Breast epithelium (tissue), 4 donors: Measurements from ENCODE around the gene GNG5. TPM values are rescaled to one million over a fixed set of nuclear protein-coding genes. Genes with fewer than 3 reads are reported as not detected.

ENCODE experiments used
- DNase-seq, 2 donors: peaks; one replicate each; pipeline ENCODE4 v3.0.0-alpha.2; 2019; ENCODE audit warnings: low spot score in 2 of 2
- H3K27ac ChIP-seq, 2 donors: fragments of 200-600 bp; sonication (generic) in 1 of 2; one replicate each; pipeline ENCODE4 v1.5.1; 2016 to 2019; ENCODE audit warnings: mild to moderate bottlenecking in 1 of 2
- H3K27me3 ChIP-seq, 2 donors: fragments of 200-600 bp; sonication (generic) in 1 of 2; one replicate each; pipeline versions ENCODE4 v1.5.1 to v1.6.0; 2017 to 2019; ENCODE audit warnings: control low read depth in 1 of 2, mild to moderate bottlenecking in 1 of 2
- H3K36me3 ChIP-seq: fragments of 200-600 bp; one replicate; pipeline ENCODE4 v1.5.1; 2019
- H3K4me1 ChIP-seq, 2 donors: fragments of 200-600 bp; sonication (generic); one replicate each; pipeline ENCODE4 v1.5.1; 2016 to 2019; ENCODE audit warnings: control low read depth in 1 of 2
- H3K4me3 ChIP-seq, 3 donors: fragments of 200-600 bp; sonication (generic); 1 replicate in 2 of 3; 2 replicates in 1 of 3; pipeline ENCODE4 v1.5.1; 2016 to 2019; ENCODE audit warnings: mild to moderate bottlenecking in 3 of 3, moderate library complexity in 2 of 3
- H3K9me3 ChIP-seq, 2 donors: fragments of 200-600 bp; sonication (generic) in 1 of 2; one replicate each; pipeline ENCODE4 v1.5.1; 2016 to 2019; ENCODE audit warnings: control low read depth in 1 of 2
- POLR2A ChIP-seq: fragments of 450-650 bp; IDR thresholded peaks from one replicate; pipeline ENCODE4 v1.6.1; 2016; ENCODE audit warnings: antibody characterized with exemption, mild to moderate bottlenecking, moderate library complexity
- POLR2AphosphoS5 ChIP-seq, 3 donors: sonication (generic); formaldehyde crosslinking; IDR thresholded peaks; one replicate each; pipeline ENCODE4 v1.6.1; 2017; ENCODE audit warnings: antibody characterized with exemption in 3 of 3
- intact Hi-C: fragments of 100-400 bp; cut with DNase I; formaldehyde crosslinking; loops from one replicate; pipeline ENCODE4 v1.15.1; 2023; ENCODE audit warnings: low total_unique reads
- total RNA-seq, 3 donors: library from RNA; depleted of rRNA; stranded (reverse); fragments of >200 nt; gene quantifications; one replicate each; pipeline ENCODE4 v1.1.0, GENCODE V29; 2016
- TF ChIP-seq, protein P1 (sequence below), 3 donors: fragments of 450-650 bp; IDR thresholded peaks; one replicate each; pipeline ENCODE4 v1.5.1; 2016 to 2017; ENCODE audit warnings: antibody characterized with exemption in 3 of 3, mild to moderate bottlenecking in 3 of 3, moderate library complexity in 3 of 3

GNG5 gene
- total RNA-seq, 3 donors from 2014 or later, result 47.8 to 66.6 (median 47.9) TPM

GRCh38 chr1:84492726-84493125 is 13.7 kb downstream of the GNG5 start:
- no peaks in the 10 kb centered on the region for H3K27me3 ChIP-seq
- H3K9me3 ChIP-seq, result no peaks in the 10 kb centered on the region
- H3K36me3 ChIP-seq, result peaks cover 2% of the 10 kb centered on the region
- no peak for DNase-seq
- H3K27ac ChIP-seq, result no peak overlapping the region
- no peaks in the 10 kb centered on the region for H3K4me1 ChIP-seq
- intact Hi-C loops, result no loop called here
- TF ChIP-seq POLR2A (no peak), POLR2AphosphoS5 (IDR thresholded peaks at IDR 0.05) (no peak)
- TF ChIP-seq, protein P1, sequence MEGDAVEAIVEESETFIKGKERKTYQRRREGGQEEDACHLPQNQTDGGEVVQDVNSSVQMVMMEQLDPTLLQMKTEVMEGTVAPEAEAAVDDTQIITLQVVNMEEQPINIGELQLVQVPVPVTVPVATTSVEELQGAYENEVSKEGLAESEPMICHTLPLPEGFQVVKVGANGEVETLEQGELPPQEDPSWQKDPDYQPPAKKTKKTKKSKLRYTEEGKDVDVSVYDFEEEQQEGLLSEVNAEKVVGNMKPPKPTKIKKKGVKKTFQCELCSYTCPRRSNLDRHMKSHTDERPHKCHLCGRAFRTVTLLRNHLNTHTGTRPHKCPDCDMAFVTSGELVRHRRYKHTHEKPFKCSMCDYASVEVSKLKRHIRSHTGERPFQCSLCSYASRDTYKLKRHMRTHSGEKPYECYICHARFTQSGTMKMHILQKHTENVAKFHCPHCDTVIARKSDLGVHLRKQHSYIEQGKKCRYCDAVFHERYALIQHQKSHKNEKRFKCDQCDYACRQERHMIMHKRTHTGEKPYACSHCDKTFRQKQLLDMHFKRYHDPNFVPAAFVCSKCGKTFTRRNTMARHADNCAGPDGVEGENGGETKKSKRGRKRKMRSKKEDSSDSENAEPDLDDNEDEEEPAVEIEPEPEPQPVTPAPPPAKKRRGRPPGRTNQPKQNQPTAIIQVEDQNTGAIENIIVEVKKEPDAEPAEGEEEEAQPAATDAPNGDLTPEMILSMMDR (IDR thresholded peaks at IDR 0.05), result no peak
- H3K4me3 ChIP-seq, result no peak overlapping the region

DNA sequence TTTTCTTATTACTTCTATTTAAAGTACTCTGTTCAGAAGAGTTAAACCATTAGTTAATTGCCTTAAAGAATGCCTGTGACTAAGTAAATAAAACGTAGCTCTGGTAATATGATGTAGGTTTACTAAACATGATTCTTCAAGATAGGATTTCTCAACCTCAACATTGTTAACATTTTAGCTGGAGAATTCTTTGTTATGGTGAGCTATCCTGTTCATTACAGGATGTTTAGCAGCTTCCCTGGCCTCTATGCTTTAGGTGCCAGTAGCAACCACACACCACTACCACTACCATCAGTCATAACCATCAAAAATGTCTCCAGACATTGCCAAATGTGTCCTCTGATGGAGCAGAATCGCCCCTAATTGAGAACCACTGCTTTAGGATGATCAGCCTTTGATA is 16.6 kb downstream of the GNG5 start:
- DNase-seq, result no peak
- intact Hi-C loops, result no loop called here
- Histone ChIP-seq H3K4me3 (no peak overlapping the region), H3K9me3 (no peaks in the 10 kb centered on the region), H3K4me1 (no peaks in the 10 kb centered on the region), H3K36me3 (no peaks in the 10 kb centered on the region), H3K27me3 (no peaks in the 10 kb centered on the region), H3K27ac (no peak overlapping the region)
- TF ChIP-seq, protein P1 (IDR thresholded peaks at IDR 0.05), result no peak
- no peak for TF ChIP-seq POLR2A
- TF ChIP-seq POLR2AphosphoS5 (IDR thresholded peaks at IDR 0.05), result no peak

DNA sequence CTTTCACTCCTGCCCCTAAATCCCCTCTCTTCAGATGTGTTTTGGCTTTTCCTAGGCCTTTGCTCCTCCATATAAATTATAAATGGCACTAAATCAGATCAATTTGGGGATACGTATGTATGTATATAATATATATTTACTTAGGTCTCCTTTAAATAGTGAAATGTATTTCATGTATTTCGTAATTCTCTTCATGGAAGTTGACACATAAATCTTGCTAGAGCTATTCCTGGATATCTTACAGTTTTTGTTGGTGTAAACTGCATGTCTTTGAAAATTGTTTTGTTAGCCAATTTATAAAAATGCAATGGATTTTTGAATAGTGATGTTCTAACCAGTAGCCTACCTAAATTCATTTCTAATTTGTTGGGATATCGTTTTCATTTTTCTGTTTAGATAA is 18.3 kb downstream of the GNG5 start:
- no peaks in the 10 kb centered on the region for H3K27me3 ChIP-seq
- intact Hi-C loops, result no loop called here
- TF ChIP-seq POLR2A (no peak), POLR2AphosphoS5 (IDR thresholded peaks at IDR 0.05) (no peak)
- TF ChIP-seq, protein P1 (IDR thresholded peaks at IDR 0.05), result no peak
- H3K4me1 ChIP-seq, result no peaks in the 10 kb centered on the region
- H3K27ac ChIP-seq, result no peak overlapping the region
- no peaks in the 10 kb centered on the region for H3K36me3 ChIP-seq
- no peak overlapping the region for H3K4me3 ChIP-seq
- DNase-seq, result no peak
- H3K9me3 ChIP-seq, result no peaks in the 10 kb centered on the region

DNA sequence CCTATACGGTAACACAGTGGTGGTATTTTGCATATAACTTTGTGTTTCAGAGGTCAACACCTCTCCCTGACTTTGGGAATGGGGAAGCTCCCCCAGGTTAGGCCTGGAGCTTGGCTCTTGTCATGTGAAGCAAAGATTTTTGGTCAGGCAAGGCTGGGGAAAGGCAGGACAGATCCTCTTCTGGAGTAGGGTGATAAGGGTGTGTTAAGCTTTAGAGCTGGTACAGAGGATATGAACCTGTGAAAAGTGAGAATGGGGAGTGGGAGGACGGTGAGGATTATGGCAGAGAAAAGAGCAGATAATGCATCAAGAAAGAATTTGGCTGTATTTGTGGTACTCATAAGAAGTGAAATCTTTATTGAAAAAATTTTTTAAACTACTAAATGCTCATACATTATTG is 25.1 kb downstream of the GNG5 start:
- H3K27me3 ChIP-seq, result no peaks in the 10 kb centered on the region
- no peak overlapping the region for H3K4me3 ChIP-seq
- H3K4me1 ChIP-seq, result peaks cover 0 to 8% of the 10 kb centered on the region in 2 donors
- DNase-seq, result no peak
- intact Hi-C loops, result no loop called here
- H3K27ac ChIP-seq, result no peak overlapping the region
- TF ChIP-seq POLR2AphosphoS5 (IDR thresholded peaks at IDR 0.05) (no peak), POLR2A (no peak)
- TF ChIP-seq, protein P1 (IDR thresholded peaks at IDR 0.05), result no peak
- no peaks in the 10 kb centered on the region for H3K9me3 ChIP-seq
- H3K36me3 ChIP-seq, result no peaks in the 10 kb centered on the region

GRCh38 chr1:84480650-84481049 is 25.7 kb downstream of the GNG5 start:
- TF ChIP-seq POLR2A (no peak), POLR2AphosphoS5 (IDR thresholded peaks at IDR 0.05) (no peak)
- TF ChIP-seq, protein P1 (IDR thresholded peaks at IDR 0.05), result no peak
- Histone ChIP-seq H3K9me3 (no peaks in the 10 kb centered on the region), H3K36me3 (no peaks in the 10 kb centered on the region), H3K27ac (no peak overlapping the region), H3K4me1 (peaks cover 0 to 8% of the 10 kb centered on the region in 2 donors), H3K4me3 (no peak overlapping the region), H3K27me3 (no peaks in the 10 kb centered on the region)
- DNase-seq, result no peak
- intact Hi-C loops, result no loop called here
